GM13976 (cell line): Measurements from ENCODE around the gene RARS1.
"Not testable (repeated sequence)": the region's sequence is repeated elsewhere in the genome, so short reads cannot be mapped to it uniquely, and the experiment has no call there.

ENCODE experiments used
- DNase-seq: peaks from one replicate; pipeline ENCODE4 v3.0.0; 2012; ENCODE audit warnings: low spot score
- CTCF ChIP-seq: IDR thresholded peaks from 2 replicates; pipeline ENCODE4 v1.5.1; 2012; ENCODE audit warnings: borderline replicate concordance, mild to moderate bottlenecking; ENCODE audit not compliant: insufficient read depth; ENCODE audit errors: extremely low read depth, missing control alignments, control extremely low read depth
- in situ Hi-C: fragments of 300-500 bp; cut with MboI; formaldehyde crosslinking; loops from one replicate; pipeline ENCODE4 v1.12.0; 2022; ENCODE audit warnings: low sequenced_read_pairs, mixed read lengths, inconsistent platforms; ENCODE audit not compliant: unreplicated experiment

Gene RARS1

GRCh38 chr5:168529374-168530234 is 43.3 kb downstream of the RARS1 start:
- peak; percentile 20 for DNase-seq
- TF ChIP-seq CTCF, result no peak
- in situ Hi-C loops, result no loop called here

DNA sequence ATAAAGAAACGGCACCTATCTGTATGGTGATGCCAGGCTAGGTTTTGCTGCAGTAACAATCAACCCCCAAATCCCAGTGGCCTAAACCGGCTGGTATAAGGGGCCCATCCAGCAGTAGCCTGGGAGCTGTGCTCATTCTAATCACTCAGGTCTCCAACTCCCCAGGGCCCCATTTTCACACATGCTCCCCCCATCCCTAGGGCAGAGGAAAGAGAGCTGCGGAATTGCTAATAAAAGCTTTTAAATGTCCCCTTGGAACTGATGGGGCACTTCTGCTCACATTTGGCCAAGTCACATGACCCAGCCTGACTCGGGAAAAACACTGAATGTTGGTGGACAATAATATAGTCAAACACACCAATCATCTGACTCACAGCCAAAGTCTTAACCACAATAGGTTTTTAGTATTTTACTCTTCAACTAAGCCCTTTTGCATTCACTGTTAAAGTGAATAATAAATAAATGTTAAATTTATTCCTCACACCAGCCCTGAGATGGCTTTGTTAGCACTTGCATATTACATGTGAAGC is 44.4 kb downstream of the RARS1 start:
- in situ Hi-C loops, result no loop called here
- no peak for TF ChIP-seq CTCF
- DNase-seq, result no peak

DNA sequence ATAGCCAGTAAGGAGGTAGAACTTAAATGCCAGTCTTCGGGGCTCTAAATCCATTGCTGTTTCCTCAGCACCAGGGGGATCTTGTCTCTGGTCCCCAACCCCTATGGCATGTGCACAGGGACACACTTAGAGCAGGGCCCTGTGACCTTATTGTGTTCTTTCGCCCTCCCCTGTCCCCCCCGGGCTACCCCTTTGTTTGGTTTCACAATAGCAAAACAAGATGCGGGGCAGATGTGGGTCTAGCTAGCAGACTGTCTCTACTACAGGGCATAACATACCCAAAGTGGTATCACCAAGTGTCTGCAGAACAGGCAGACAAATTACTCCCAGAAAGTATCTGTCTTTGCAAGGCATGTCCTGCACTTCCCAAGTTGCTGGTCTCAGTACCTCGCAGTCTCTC is 44.9 kb downstream of the RARS1 start:
- DNase-seq, result no peak
- no peak for TF ChIP-seq CTCF
- in situ Hi-C loops, result no loop called here

DNA sequence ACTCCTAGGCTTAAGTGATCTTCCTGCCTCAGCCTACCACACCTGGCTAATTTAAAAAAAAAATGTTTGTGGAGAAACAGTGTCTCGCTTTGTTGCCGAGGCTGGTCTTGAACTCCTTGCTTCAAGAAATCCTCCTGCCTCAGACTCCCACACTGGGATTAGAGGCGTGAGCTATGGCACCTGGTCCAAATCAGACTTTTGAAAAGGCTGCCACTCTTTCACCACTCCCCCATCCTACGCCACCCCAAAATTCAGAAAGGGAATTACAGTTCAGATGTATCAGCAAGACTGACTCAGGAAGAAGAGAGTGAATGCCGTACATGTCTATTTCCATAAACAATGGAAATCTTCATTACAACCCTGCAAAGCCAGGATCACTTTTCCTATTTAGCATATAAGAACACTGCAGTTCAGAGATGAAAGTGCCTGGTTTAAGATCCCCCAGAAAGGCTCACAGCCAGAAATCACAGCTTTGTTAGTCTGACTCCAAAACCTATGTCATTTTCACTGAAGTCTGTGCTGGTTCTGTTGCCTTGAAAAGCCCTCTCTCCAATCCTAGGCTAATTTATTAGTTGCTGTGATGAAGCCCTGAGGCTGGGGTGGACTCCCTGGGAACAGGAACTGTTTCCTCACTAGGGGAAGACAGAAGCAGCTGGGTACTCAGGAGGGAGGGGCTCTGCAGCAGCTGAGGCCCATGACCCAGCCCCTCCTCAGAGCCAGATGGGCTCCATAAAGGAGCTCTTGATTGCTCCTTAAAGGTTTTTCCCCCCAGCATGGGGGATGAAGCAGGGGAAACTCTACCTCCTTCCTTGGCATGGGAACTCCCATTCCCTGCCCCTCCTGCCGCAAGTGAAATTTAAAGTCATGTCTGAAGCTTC is 46.0 kb downstream of the RARS1 start:
- TF ChIP-seq CTCF, result no peak
- DNase-seq, result no peak
- in situ Hi-C loops, result no loop called here

GRCh38 chr5:168534351-168534750 is 48.1 kb downstream of the RARS1 start:
- DNase-seq, in situ Hi-C loops: not testable (repeated sequence)

DNA sequence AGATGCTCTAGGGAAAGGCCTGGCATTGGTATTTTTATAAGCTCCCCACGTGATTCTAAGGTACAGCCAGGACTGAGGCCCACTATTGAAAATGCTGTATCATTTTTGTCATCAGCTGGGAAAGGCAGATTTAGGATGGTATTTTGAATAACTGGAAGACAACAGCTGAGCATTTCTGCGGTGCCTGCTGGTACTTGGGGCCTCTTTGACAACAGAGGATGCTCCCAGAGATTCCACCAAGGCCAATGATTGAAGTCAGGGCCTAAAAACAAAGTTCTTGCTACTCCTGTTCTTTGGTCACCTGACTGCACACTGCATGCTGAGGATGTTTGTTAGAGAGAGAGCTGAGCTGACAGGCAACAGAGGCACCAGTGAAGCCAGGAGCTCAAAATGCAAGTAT is 50.9 kb downstream of the RARS1 start:
- no peak for TF ChIP-seq CTCF
- DNase-seq, result no peak
- in situ Hi-C loops, result no loop called here
